Measurements from ENCODE around the gene ATXN1.
"Not testable (repeated sequence)": the region's sequence is repeated elsewhere in the genome, so short reads cannot be mapped to it uniquely, and the experiment has no call there.

The ATXN1 gene

GRCh38 chr6:16274885-16275589, 486.2 kb downstream of the ATXN1 start:
- DNase-seq (ENCODE audit: low spot score), result no peak

- DNase-seq (ENCODE audit: low spot score), result no peak
Measured at GRCh38 chr6:16274483-16274882, 486.8 kb downstream of the ATXN1 start.

GRCh38 chr6:16273256-16273655, 488.0 kb downstream of the ATXN1 start:
- no peak for DNase-seq (ENCODE audit: low spot score)

- no peak for DNase-seq (ENCODE audit: low spot score)
Measured at GRCh38 chr6:16272201-16272600, 489.1 kb downstream of the ATXN1 start.

- no peak for DNase-seq (ENCODE audit: low spot score)
Measured at GRCh38 chr6:16271428-16271827, 489.8 kb downstream of the ATXN1 start.

- DNase-seq (ENCODE audit: low spot score), result no peak
Measured at GRCh38 chr6:16270178-16270794, 491.0 kb downstream of the ATXN1 start.

GRCh38 chr6:16269442-16270070, 491.7 kb downstream of the ATXN1 start:
- not testable (repeated sequence) for DNase-seq (ENCODE audit: low spot score)

- no peak for DNase-seq (ENCODE audit: low spot score)
Measured at GRCh38 chr6:16267428-16268263, 493.6 kb downstream of the ATXN1 start.

GRCh38 chr6:16265351-16266341, 495.6 kb downstream of the ATXN1 start:
- DNase-seq (ENCODE audit: low spot score), result no peak

GRCh38 chr6:16264785-16265184, 496.5 kb downstream of the ATXN1 start:
- DNase-seq (ENCODE audit: low spot score), result no peak

- DNase-seq (ENCODE audit: low spot score), result not testable (repeated sequence)
Measured at GRCh38 chr6:16263464-16264099, 497.7 kb downstream of the ATXN1 start.

- DNase-seq (ENCODE audit: low spot score), result not testable (repeated sequence)
Measured at GRCh38 chr6:16262773-16263172, 498.5 kb downstream of the ATXN1 start.

GRCh38 chr6:16260602-16261001, 500.7 kb downstream of the ATXN1 start:
- DNase-seq (ENCODE audit: low spot score), result not testable (repeated sequence)

GRCh38 chr6:16259604-16260003, 501.7 kb downstream of the ATXN1 start:
- DNase-seq (ENCODE audit: low spot score), result not testable (repeated sequence)

- DNase-seq (ENCODE audit: low spot score), result no peak
Measured at GRCh38 chr6:16258709-16259075, 502.6 kb downstream of the ATXN1 start.

GRCh38 chr6:16257999-16258708, 503.1 kb downstream of the ATXN1 start:
- no peak for DNase-seq (ENCODE audit: low spot score)

GRCh38 chr6:16256781-16257180, 504.5 kb downstream of the ATXN1 start:
- DNase-seq (ENCODE audit: low spot score), result no peak

GRCh38 chr6:16254535-16254934, 506.7 kb downstream of the ATXN1 start:
- no peak for DNase-seq (ENCODE audit: low spot score)

GRCh38 chr6:16253399-16254144, 507.7 kb downstream of the ATXN1 start:
- DNase-seq (ENCODE audit: low spot score), result no peak
